ENCODE measurements around the gene EFNA3. TPM values are rescaled to one million over a fixed set of nuclear protein-coding genes. Genes with fewer than 3 reads are reported as not detected.

EFNA3 gene
- total RNA-seq, 4 donors from 2014 or later = 2.3 to 8.7 (median 5.3) TPM

DNA sequence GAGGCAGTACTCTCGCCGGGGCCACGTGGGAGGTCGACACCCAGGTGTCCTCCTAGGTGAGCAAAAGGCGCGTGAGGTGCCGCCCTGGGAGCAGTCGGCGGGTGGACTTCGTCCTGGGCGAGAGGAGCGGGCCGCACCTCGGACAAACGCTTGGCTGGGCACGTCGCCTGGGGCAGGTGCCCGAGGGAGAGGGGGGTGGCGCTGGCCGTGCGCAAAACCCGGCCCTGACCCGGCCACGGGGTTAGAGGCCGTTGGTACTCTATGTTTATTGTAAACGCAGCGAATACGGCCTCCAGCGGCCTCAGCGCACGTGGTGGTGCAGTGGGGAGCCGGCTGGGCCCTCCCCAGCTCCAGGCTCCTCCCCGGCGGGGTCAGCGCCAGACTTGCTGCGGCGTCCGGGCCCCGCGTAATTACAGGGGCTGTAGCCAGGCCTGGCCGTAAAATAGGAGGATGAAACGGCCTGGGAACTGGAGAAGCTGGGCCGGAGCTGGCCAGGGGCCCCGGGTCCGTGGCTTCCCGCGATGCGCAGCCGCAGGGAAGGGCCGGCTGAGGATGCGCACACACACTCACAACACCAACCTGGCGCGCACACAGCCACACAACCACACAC, 47.4 kb downstream of the EFNA3 start:
- peak in 2 of 3 donors; percentile 92 to 97 for DNase-seq
- H3K4me3 ChIP-seq = peak overlapping the region; percentile 51 to 69 (median 64)
- no peaks in the 10 kb centered on the region for H3K27me3 ChIP-seq
- H3K36me3 ChIP-seq = peaks cover 0 to 1% (median 0%) of the 10 kb centered on the region in 3 donors
- TF ChIP-seq POLR2A (IDR thresholded peaks at IDR 0.05) (peak in 1 of 2 donors; percentile 56), CTCF (IDR thresholded peaks at IDR 0.05) (no peak)
- no peaks in the 10 kb centered on the region for H3K9me3 ChIP-seq
- H3K4me1 ChIP-seq = peaks cover 6 to 24% (median 15%) of the 10 kb centered on the region in 4 donors
- peak overlapping the region in 3 of 4 donors; percentile 87 to 98 (median 98) for H3K27ac ChIP-seq

DNA sequence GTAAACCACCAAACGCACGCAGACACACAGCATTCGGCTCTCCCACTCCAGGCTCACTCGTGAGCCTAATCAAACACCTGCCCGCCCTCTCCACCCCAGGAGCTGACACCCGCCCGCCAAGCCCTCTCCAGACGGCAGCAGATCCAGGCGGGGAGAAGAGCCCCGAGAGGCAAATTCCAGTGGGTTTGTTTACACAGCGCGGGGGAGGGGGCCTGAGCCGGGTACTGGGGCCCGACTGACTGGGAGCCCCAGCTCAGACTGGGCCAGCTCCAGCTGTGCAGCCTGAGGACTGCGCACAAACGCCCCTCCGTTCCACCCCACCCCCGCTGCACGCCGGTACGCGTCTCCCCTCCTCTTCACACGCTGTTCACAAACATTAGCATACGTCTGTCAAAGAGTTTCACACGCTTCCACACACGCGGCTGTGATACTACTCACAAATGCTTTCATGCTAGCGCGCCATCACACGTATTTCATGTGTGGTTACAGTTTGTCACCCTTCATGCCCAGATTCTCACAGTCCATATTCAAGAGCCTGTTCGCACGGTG, 48.0 kb downstream of the EFNA3 start:
- Histone ChIP-seq H3K4me3 (peak overlapping the region; percentile 51 to 69 (median 64)), H3K27me3 (no peaks in the 10 kb centered on the region), H3K36me3 (peaks cover 0 to 6% (median 0%) of the 10 kb centered on the region in 3 donors), H3K9me3 (no peaks in the 10 kb centered on the region), H3K27ac (peak overlapping the region; percentile 58 to 98 (median 92)), H3K4me1 (peaks cover 6 to 24% (median 15%) of the 10 kb centered on the region in 4 donors)
- no peak for TF ChIP-seq POLR2A (IDR thresholded peaks at IDR 0.05)
- peak in 1 of 6 experiments; percentile 2 for TF ChIP-seq CTCF (IDR thresholded peaks at IDR 0.05)
- peak in 2 of 3 donors; percentile 58 to 80 for DNase-seq

GRCh38 chr1:155127105-155127966, 48.7 kb downstream of the EFNA3 start, which contains the start of gene EFNA1:
EFNA1 (plus strand) TSS chr1:155127876; CDS start chr1:155127978, 102 bp downstream.
- peaks cover 6 to 24% (median 15%) of the 10 kb centered on the region in 4 donors for H3K4me1 ChIP-seq
- H3K27me3 ChIP-seq = no peaks in the 10 kb centered on the region
- DNase-seq = peak; percentile 26 to 90 (median 89)
- H3K9me3 ChIP-seq = no peaks in the 10 kb centered on the region
- peak within 1 kb of the TSS; percentile 51 to 69 (median 64) for H3K4me3 ChIP-seq
- TF ChIP-seq CTCF (IDR thresholded peaks at IDR 0.05) (no peak), POLR2A (IDR thresholded peaks at IDR 0.05) (peak; percentile 85 to 93)
- H3K27ac ChIP-seq = peak within 1 kb of the TSS; percentile 58 to 98 (median 92)
- H3K36me3 ChIP-seq = peaks cover 0 to 13% (median 0%) of the 10 kb centered on the region in 3 donors

DNA sequence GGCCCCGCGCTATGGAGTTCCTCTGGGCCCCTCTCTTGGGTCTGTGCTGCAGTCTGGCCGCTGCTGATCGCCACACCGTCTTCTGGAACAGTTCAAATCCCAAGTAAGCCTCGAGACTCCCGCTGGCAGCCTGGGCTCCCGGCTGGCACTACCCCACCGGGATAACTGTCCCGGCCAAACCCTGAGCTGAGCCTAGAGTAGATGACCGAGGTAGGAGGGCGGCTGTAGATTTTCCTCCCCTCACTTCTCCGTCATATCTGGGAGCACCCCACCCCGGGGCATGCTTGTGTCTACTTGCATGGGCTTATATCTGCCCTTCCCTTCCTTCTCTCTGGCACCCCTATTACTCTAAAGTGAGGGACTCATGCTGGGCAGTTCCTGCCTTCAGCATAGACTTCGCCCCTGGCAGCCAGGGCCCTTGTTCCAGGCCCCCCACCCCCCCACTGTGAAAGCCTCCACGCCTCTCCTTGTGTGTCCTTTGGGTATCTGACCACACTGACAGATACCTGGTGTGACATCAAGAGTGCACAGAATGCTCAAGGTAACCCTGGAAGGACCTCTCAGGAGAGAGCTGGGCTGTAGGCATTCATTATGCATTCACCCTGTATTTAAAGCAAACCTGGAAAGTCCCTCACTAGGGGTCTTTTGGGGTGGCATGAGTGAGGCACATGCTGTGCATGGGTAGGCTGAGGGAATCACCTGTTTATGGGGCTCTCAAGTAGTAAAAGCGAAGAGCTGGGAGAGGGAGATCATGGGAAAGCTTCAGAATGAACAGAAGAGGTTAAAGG, 49.5 kb downstream of the EFNA3 start:
- peak in 1 of 3 donors; percentile 57 for DNase-seq
- H3K36me3 ChIP-seq = peaks cover 0 to 20% (median 0%) of the 10 kb centered on the region in 3 donors
- TF ChIP-seq POLR2A (IDR thresholded peaks at IDR 0.05) (peak in 1 of 2 donors; percentile 72), CTCF (IDR thresholded peaks at IDR 0.05) (no peak)
- H3K27ac ChIP-seq = peak overlapping the region; percentile 58 to 98 (median 92)
- H3K9me3 ChIP-seq = no peaks in the 10 kb centered on the region
- peaks cover 6 to 24% (median 17%) of the 10 kb centered on the region in 4 donors for H3K4me1 ChIP-seq
- no peaks in the 10 kb centered on the region for H3K27me3 ChIP-seq
- peak overlapping the region; percentile 51 to 69 (median 64) for H3K4me3 ChIP-seq
